ENCODE data around the gene ARID5B. TPM values are rescaled to one million over a fixed set of nuclear protein-coding genes. Genes with fewer than 3 reads are reported as not detected.

Gene ARID5B
- total and polyA plus RNA-seq, 2 of the 4 experiments (the other 2 are of a cell fraction) = 41.0 to 125 TPM

- H2AFZ ChIP-seq (replicated peaks; ENCODE audit: low read length, poor library complexity) = no peak overlapping the region
- in situ Hi-C loops (cut with MboI; ENCODE audit: low sequenced_read_pairs) = no loop called here
- WGBS, 2 experiments (ENCODE audit: extremely low coverage in 2 of 2, insufficient read length in 1 of 2) = no CpG with 5 or more reads among the region's 5 CpGs
- TF ChIP-seq ELK1 (IDR thresholded peaks at IDR 0.05; ENCODE audit: borderline replicate concordance, low read depth, low read length) (no peak), CHD1 (IDR thresholded peaks at IDR 0.05; ENCODE audit: low read depth, low read length) (no peak), SMC3 (IDR thresholded peaks at IDR 0.05; ENCODE audit: low read depth, low read length) (no peak), MXI1 (IDR thresholded peaks at IDR 0.05; ENCODE audit: borderline replicate concordance, low read depth, low read length) (no peak), NFE2L2 (IDR thresholded peaks at IDR 0.05; ENCODE audit: low read depth, low read length) (no peak), MAFK (IDR thresholded peaks at IDR 0.05; ENCODE audit: low read depth, low read length) (no peak)
- H3K79me1 ChIP-seq (ENCODE audit: low read depth in 1 of 2, low read length in 2 of 2) = peaks cover 50 to 70% of the 10 kb centered on the region in 2 experiments
- no peak overlapping the region for H3K4me3 ChIP-seq (ENCODE audit: insufficient read depth, low read depth, low read length)
- H3K4me1 ChIP-seq (ENCODE audit: control insufficient read depth, insufficient read depth, low read length) = peaks cover 7% of the 10 kb centered on the region
- DNase-seq = no peak
- H3K4ac ChIP-seq (ENCODE audit: low read depth, low read length) = no peak overlapping the region
- H3K9me1 ChIP-seq (ENCODE audit: insufficient read depth, low read length) = peaks cover 16% of the 10 kb centered on the region
- no peak overlapping the region for H4K5ac ChIP-seq (ENCODE audit: low read depth, low read length)
- H2BK120ac ChIP-seq (ENCODE audit: low read depth, low read length) = no peak overlapping the region
- CTCF ChIA-PET = no interaction called here
- POLR2A ChIA-PET (ENCODE audit: unreplicated experiment) = no interaction called here
- no peak overlapping the region for H3K18ac ChIP-seq (ENCODE audit: low read depth, low read length)
- H3K36me3 ChIP-seq (ENCODE audit: control insufficient read depth, insufficient read depth, low read length) = peaks cover 22% of the 10 kb centered on the region
- H2AK9ac ChIP-seq (replicated peaks; ENCODE audit: low read depth, low read length, poor library complexity) = no peak overlapping the region
- H3K56ac ChIP-seq (ENCODE audit: extremely low read depth, insufficient read depth, low read length) = no peak overlapping the region
- H3K9ac ChIP-seq (ENCODE audit: low read depth, low read length) = no peak overlapping the region
- no peak overlapping the region for H2BK20ac ChIP-seq (ENCODE audit: low read depth, low read length)
- no peak overlapping the region for H3K27ac ChIP-seq (ENCODE audit: insufficient read depth, low read length)
- H3K27me3 ChIP-seq (ENCODE audit: control insufficient read depth, insufficient read depth, low read length) = no peaks in the 10 kb centered on the region
- intact Hi-C loops (cut with micrococcal nuclease) = no loop called here
- no peak overlapping the region for H3K23ac ChIP-seq (ENCODE audit: low read depth, low read length)
- peaks cover 20% of the 10 kb centered on the region for H4K20me1 ChIP-seq (ENCODE audit: insufficient read depth, low read length)
- H4K8ac ChIP-seq (ENCODE audit: low read depth in 2 of 2, low read length in 2 of 2) = no peak overlapping the region
- H2BK5ac ChIP-seq (ENCODE audit: low read depth, low read length, poor library complexity, severe bottlenecking) = no peak overlapping the region
- H3K14ac ChIP-seq (replicated peaks; ENCODE audit: low read depth, low read length) = no peak overlapping the region
- no peak overlapping the region for H2AK5ac ChIP-seq (ENCODE audit: low read depth, low read length)
- H3K9me3 ChIP-seq (ENCODE audit: control insufficient read depth, insufficient read depth, low read length) = no peaks in the 10 kb centered on the region
- ATAC-seq (ENCODE audit: low read depth) = no peak
- BruUV-seq (replicated peaks) = no TSS peak
- no peak overlapping the region for H3K4me2 ChIP-seq (ENCODE audit: low read depth, low read length)
- no peak overlapping the region for H2BK15ac ChIP-seq (ENCODE audit: low read depth, low read length)
- H4K91ac ChIP-seq (ENCODE audit: insufficient read depth, low read depth, low read length) = no peak overlapping the region
- dilution Hi-C loops (cut with HindIII; ENCODE audit: low sequenced_read_pairs, unreplicated experiment) = no loop called here
Measured at GRCh38 chr10:62011558-62011957, 110.1 kb downstream of the ARID5B start.
